Gastrocnemius medialis (tissue), 4 donors: Measurements from ENCODE around the gene ATP9B. TPM values are rescaled to one million over a fixed set of nuclear protein-coding genes. Genes with fewer than 3 reads are reported as not detected.
"Not testable (repeated sequence)": the region's sequence is repeated elsewhere in the genome, so short reads cannot be mapped to it uniquely, and the experiment has no call there.

Experiments
- ATAC-seq, 2 donors: fragments of 150-250 bp; one replicate each; pipeline ENCODE4 v1.9.1; 2016
- DNase-seq, 2 donors: peaks; one replicate each; pipeline ENCODE4 v3.0.0-alpha.2; 2019
- H3K27ac ChIP-seq, 4 donors: fragments of 200-600 bp; sonication (generic); 1 replicate in 1 of 4; 2 replicates in 3 of 4; pipeline ENCODE4 v1.5.1; 2016 to 2018; ENCODE audit warnings: mild to moderate bottlenecking in 2 of 4, moderate library complexity in 1 of 4
- H3K27me3 ChIP-seq, 3 donors: fragments of 200-600 bp; sonication (generic) in 2 of 3; 1 replicate in 1 of 3; 2 replicates in 2 of 3; pipeline versions ENCODE4 v1.5.1 to v1.6.0; 2016 to 2019; ENCODE audit warnings: mild to moderate bottlenecking in 1 of 3, moderate library complexity in 1 of 3
- H3K36me3 ChIP-seq, 2 donors: fragments of 200-600 bp; sonication (generic) in 1 of 2; one replicate each; pipeline ENCODE4 v1.5.1; 2017 to 2018
- H3K4me1 ChIP-seq, 2 donors: fragments of 200-600 bp; sonication (generic) in 1 of 2; one replicate each; pipeline ENCODE4 v1.5.1; 2016 to 2017; ENCODE audit warnings: mild to moderate bottlenecking in 2 of 2
- H3K4me3 ChIP-seq, 4 donors: fragments of 200-600 bp; sonication (generic) in 3 of 4; 1 replicate in 1 of 4; 2 replicates in 3 of 4; pipeline ENCODE4 v1.5.1; 2016 to 2019; ENCODE audit warnings: mild to moderate bottlenecking in 2 of 4
- H3K9me3 ChIP-seq, 3 donors: fragments of 200-600 bp; sonication (generic) in 2 of 3; 1 replicate in 1 of 3; 2 replicates in 2 of 3; pipeline ENCODE4 v1.5.1; 2016 to 2019
- POLR2A ChIP-seq, 2 donors: fragments of 450-650 bp; IDR thresholded peaks; one replicate each; pipeline ENCODE4 v1.6.1; 2017; ENCODE audit warnings: antibody characterized with exemption in 2 of 2, mild to moderate bottlenecking in 2 of 2, moderate library complexity in 2 of 2
- in situ Hi-C, 4 donors: fragments of 200-750 bp; cut with MboI; loops; one replicate each; pipeline versions ENCODE4 v1.15.0 to v1.8.0; 2017; ENCODE audit warnings: low sequenced_read_pairs in 4 of 4
- intact Hi-C: fragments of 100-400 bp; cut with DNase I; formaldehyde crosslinking; loops from one replicate; pipeline ENCODE4 v1.15.1; 2023; ENCODE audit warnings: low total_unique reads
- total RNA-seq, 4 donors: library from RNA; depleted of rRNA; stranded (reverse); fragments of >200 nt; gene quantifications; one replicate each; pipeline versions ENCODE4 v1.1.0 to v1.2.3, GENCODE V29; 2016
- TF ChIP-seq, protein P1 (sequence below), 5 experiments: fragments of 450-650 bp in 3 of 5; fragments of 200-600 bp in 2 of 5; sonication (generic) in 2 of 5; IDR thresholded peaks in 4 of 5; conservative IDR thresholded peaks in 1 of 5; 1 replicate in 4 of 5; 2 replicates in 1 of 5; pipeline ENCODE4 v1.5.1; 2016 to 2019; ENCODE audit warnings: antibody characterized with exemption in 5 of 5, mild to moderate bottlenecking in 3 of 5, moderate library complexity in 3 of 5

Gene ATP9B
- total RNA-seq, 4 donors from 2014 or later, result 9.9 to 33.6 (median 18.6) TPM

DNA sequence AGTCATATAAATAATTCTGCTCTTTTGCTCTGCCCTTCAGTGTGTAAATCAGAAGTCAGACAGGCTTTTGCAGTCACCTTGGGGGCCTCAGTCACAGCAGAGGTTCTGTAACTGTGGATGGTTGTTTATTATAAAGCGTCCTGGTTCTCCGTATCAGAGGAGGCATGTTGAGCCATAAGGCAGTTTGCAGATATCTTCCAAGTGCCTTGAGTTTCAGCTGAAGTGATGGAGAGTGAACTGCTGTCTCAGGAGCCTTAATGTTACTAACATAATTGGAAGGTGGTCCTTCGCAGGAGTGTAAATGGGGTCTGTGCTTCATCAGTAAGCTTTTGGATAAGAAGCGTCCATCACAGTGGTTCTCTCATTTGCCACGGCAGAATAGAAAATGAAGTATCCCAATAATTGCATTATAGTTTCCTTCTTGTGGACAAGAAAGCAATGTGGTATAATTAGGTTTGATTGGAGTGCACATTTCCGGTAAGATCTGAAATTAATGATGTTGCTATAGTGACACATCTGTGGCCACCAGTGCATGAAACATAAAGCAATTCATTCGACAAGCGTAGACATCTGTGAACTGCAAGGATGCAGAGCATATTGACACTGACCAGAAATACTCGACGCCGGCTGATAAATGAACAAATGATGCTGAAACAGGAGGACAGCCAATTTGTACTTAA is 214.1 kb downstream of the ATP9B start:
- H3K9me3 ChIP-seq, result no peaks in the 10 kb centered on the region
- ATAC-seq, result no peak
- TF ChIP-seq, protein P1, sequence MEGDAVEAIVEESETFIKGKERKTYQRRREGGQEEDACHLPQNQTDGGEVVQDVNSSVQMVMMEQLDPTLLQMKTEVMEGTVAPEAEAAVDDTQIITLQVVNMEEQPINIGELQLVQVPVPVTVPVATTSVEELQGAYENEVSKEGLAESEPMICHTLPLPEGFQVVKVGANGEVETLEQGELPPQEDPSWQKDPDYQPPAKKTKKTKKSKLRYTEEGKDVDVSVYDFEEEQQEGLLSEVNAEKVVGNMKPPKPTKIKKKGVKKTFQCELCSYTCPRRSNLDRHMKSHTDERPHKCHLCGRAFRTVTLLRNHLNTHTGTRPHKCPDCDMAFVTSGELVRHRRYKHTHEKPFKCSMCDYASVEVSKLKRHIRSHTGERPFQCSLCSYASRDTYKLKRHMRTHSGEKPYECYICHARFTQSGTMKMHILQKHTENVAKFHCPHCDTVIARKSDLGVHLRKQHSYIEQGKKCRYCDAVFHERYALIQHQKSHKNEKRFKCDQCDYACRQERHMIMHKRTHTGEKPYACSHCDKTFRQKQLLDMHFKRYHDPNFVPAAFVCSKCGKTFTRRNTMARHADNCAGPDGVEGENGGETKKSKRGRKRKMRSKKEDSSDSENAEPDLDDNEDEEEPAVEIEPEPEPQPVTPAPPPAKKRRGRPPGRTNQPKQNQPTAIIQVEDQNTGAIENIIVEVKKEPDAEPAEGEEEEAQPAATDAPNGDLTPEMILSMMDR (IDR thresholded peaks at IDR 0.05 in 4 of 5, conservative IDR thresholded peaks at IDR 0.05 in 1 of 5), result no peak
- no peak for TF ChIP-seq POLR2A (IDR thresholded peaks at IDR 0.05)
- H3K4me3 ChIP-seq, result no peak overlapping the region
- intact Hi-C loops (no loop called here), in situ Hi-C loops (no loop called here)
- H3K36me3 ChIP-seq, result peaks cover 0 to 25% of the 10 kb centered on the region in 2 donors
- no peak for DNase-seq
- H3K27ac ChIP-seq, result no peak overlapping the region
- no peaks in the 10 kb centered on the region for H3K27me3 ChIP-seq
- H3K4me1 ChIP-seq, result no peaks in the 10 kb centered on the region

DNA sequence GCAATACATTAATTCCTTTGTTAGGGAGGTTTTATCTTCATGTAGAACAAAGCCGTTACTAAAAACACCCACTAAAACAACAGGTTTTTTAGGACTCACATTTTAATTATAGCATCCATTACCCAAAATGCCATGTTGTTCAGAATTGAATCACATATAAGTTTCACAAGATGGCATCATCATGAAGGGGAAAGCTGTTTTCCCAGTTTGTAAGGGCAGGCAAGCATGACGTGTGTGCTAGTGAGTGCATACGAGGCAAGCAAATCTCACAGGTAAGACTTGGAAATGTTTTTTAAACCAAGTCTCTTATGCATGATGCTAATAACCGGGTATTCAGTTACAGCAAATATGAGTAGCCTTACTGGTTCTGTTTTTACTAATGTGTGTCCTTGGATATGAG is 214.7 kb downstream of the ATP9B start:
- TF ChIP-seq POLR2A (IDR thresholded peaks at IDR 0.05), result no peak
- TF ChIP-seq, protein P1 (IDR thresholded peaks at IDR 0.05 in 4 of 5, conservative IDR thresholded peaks at IDR 0.05 in 1 of 5), result no peak
- DNase-seq (no peak), ATAC-seq (no peak)
- Histone ChIP-seq H3K36me3 (peaks cover 0 to 21% of the 10 kb centered on the region in 2 donors), H3K4me1 (no peaks in the 10 kb centered on the region), H3K4me3 (no peak overlapping the region), H3K27ac (no peak overlapping the region), H3K27me3 (no peaks in the 10 kb centered on the region), H3K9me3 (no peaks in the 10 kb centered on the region)
- in situ Hi-C loops (no loop called here), intact Hi-C loops (no loop called here)

DNA sequence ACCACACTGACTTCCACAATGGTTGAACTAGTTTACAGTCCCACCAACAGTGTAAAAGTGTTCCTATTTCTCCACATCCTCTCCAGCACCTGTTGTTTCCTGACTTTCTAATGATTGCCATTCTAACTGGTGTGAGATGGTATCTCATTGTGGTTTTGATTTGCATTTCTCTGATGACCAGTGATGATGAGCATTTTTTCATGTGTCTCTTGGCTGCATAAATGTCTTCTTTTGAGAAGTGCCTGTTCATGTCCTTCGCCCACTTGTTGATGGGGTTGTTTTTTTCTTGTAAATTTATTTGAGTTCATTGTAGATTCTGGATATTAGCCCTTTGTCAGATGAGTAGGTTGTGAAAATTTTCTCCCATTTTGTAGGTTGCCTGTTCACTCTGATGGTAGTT is 216.0 kb downstream of the ATP9B start:
- H3K27me3 ChIP-seq, H3K27ac ChIP-seq, DNase-seq, in situ Hi-C loops, H3K4me1 ChIP-seq, H3K9me3 ChIP-seq, ATAC-seq, H3K4me3 ChIP-seq, intact Hi-C loops: not testable (repeated sequence)
- peaks cover 0 to 17% of the 10 kb centered on the region in 2 donors for H3K36me3 ChIP-seq

DNA sequence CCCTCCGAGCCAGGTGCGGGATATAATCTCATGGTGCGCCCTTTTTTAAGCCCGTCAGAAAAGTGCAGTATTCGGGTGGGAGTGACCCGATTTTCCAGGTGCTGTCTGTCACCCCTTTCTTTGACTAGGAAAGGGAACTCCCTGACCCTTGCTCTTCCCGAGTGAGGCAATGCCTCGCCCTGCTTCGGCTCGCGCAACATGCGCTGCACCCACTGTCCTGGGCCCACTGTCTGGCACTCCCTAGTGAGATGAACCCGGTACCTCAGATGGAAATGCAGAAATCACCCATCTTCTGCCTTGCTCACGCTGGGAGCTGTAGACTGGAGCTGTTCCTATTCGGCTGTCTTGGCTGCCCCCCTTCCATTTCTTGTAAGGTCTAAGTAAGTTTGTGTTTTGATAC is 221.2 kb downstream of the ATP9B start:
- H3K4me3 ChIP-seq, H3K27ac ChIP-seq, H3K27me3 ChIP-seq, DNase-seq, H3K9me3 ChIP-seq, H3K4me1 ChIP-seq, in situ Hi-C loops, intact Hi-C loops, H3K36me3 ChIP-seq, ATAC-seq: not testable (repeated sequence)

DNA sequence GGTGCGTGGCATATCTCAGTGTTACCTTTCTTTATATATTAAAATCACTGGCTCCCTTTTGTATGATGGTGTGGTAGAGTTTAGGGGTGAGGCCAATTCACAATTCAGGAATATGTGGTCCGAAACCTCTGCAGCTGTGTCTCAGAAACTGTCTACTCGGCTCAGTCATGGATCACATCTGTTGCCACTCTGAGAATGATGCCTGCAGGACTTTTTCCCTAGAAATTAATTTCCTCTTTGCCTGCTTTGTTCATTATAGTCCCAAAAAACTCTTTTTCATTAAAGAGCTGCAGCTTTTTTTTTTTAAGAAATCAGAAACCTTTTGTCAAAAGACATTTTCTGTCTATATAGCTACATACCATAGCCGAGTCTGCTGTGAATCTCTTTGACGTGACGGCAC is 221.7 kb downstream of the ATP9B start:
- Histone ChIP-seq H3K27me3 (no peaks in the 10 kb centered on the region), H3K27ac (no peak overlapping the region), H3K4me3 (no peak overlapping the region), H3K4me1 (no peaks in the 10 kb centered on the region), H3K9me3 (no peaks in the 10 kb centered on the region), H3K36me3 (peaks cover 0 to 10% of the 10 kb centered on the region in 2 donors)
- in situ Hi-C loops, result no loop called here
- no peak for ATAC-seq
- DNase-seq, result no peak
- TF ChIP-seq POLR2A (IDR thresholded peaks at IDR 0.05), result no peak
- TF ChIP-seq, protein P1 (IDR thresholded peaks at IDR 0.05 in 4 of 5, conservative IDR thresholded peaks at IDR 0.05 in 1 of 5), result no peak
- intact Hi-C loops, result no loop called here

DNA sequence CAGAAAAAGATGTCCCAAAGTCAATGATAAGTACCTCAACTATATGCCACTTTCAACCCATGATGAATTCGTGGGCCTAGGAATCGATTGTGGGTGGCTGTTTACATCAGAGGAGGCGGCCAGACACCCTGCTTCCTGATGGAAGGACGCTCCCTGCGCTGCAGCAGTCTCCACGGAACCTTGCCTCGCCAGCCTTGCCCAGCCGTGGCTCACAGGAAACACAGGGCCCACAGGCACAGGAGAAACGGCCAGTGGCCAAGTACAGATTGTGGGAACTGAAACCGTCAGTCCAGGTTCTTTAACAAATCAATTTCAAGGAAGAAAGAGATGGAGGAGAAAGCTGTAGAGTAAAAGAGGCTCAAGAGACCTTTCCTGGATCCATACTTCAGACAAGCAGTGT is 225.0 kb downstream of the ATP9B start:
- intact Hi-C loops, result no loop called here
- no peaks in the 10 kb centered on the region for H3K27me3 ChIP-seq
- no peak overlapping the region for H3K4me3 ChIP-seq
- TF ChIP-seq, protein P1 (IDR thresholded peaks at IDR 0.05 in 4 of 5, conservative IDR thresholded peaks at IDR 0.05 in 1 of 5), result no peak
- no peak for TF ChIP-seq POLR2A (IDR thresholded peaks at IDR 0.05)
- in situ Hi-C loops, result no loop called here
- DNase-seq (no peak), ATAC-seq (no peak)
- no peaks in the 10 kb centered on the region for H3K4me1 ChIP-seq
- peaks cover 0 to 14% of the 10 kb centered on the region in 2 donors for H3K36me3 ChIP-seq
- H3K9me3 ChIP-seq, result no peaks in the 10 kb centered on the region
- H3K27ac ChIP-seq, result no peak overlapping the region
